ENCODE measurements around the gene SPAG16. TPM values are rescaled to one million over a fixed set of nuclear protein-coding genes. Genes with fewer than 3 reads are reported as not detected.
A peak's percentile ranks its signal among the peaks of the same experiment; 100 is the strongest.

Gene SPAG16
- total and polyA plus RNA-seq, 8 donors = 11.1 to 47.4 (median 42.3) TPM

- no peaks in the 10 kb centered on the region for H3K36me3 ChIP-seq
- peak; percentile 81 for ATAC-seq
- no peaks in the 10 kb centered on the region for H3K27me3 ChIP-seq
- TF ChIP-seq CTCF (IDR thresholded peaks at IDR 0.05) = peak; percentile 56 to 79
- intact Hi-C loops (cut with DNase I) = no loop called here
- no peak overlapping the region for H3K27ac ChIP-seq
- no peaks in the 10 kb centered on the region for H3K9me3 ChIP-seq
- H3K4me1 ChIP-seq = no peaks in the 10 kb centered on the region
- H3K4me3 ChIP-seq = no peak overlapping the region
- DNase-seq = peak in 1 of 4 donors; percentile 51
These were observed 37.6 kb upstream of the SPAG16 start for GRCh38 chr2:213246497-213247281.

- H3K27me3 ChIP-seq = no peaks in the 10 kb centered on the region
- H3K4me1 ChIP-seq = no peaks in the 10 kb centered on the region
- no peaks in the 10 kb centered on the region for H3K36me3 ChIP-seq
- H3K4me3 ChIP-seq = no peak overlapping the region
- H3K9me3 ChIP-seq = no peaks in the 10 kb centered on the region
- DNase-seq (no peak), ATAC-seq (no peak)
- intact Hi-C loops (cut with DNase I) = no loop called here
- no peak for TF ChIP-seq CTCF (IDR thresholded peaks at IDR 0.05)
- no peak overlapping the region for H3K27ac ChIP-seq
These were observed 36.7 kb upstream of the SPAG16 start for GRCh38 chr2:213247566-213247965.

GRCh38 chr2:213248637-213249036 is 35.6 kb upstream of the SPAG16 start:
- intact Hi-C loops (cut with DNase I) = no loop called here
- no peak for TF ChIP-seq CTCF (IDR thresholded peaks at IDR 0.05)
- DNase-seq (no peak), ATAC-seq (peak; percentile 60)
- H3K9me3 ChIP-seq = no peaks in the 10 kb centered on the region
- H3K27me3 ChIP-seq = no peaks in the 10 kb centered on the region
- no peaks in the 10 kb centered on the region for H3K36me3 ChIP-seq
- H3K27ac ChIP-seq = no peak overlapping the region
- H3K4me3 ChIP-seq = no peak overlapping the region
- no peaks in the 10 kb centered on the region for H3K4me1 ChIP-seq

- Histone ChIP-seq H3K27me3 (no peaks in the 10 kb centered on the region), H3K4me3 (no peak overlapping the region), H3K9me3 (no peaks in the 10 kb centered on the region), H3K36me3 (no peaks in the 10 kb centered on the region), H3K27ac (no peak overlapping the region), H3K4me1 (no peaks in the 10 kb centered on the region)
- DNase-seq = no peak
- no peak for TF ChIP-seq CTCF (IDR thresholded peaks at IDR 0.05)
- no peak for ATAC-seq
- intact Hi-C loops (cut with DNase I) = no loop called here
These were observed 34.8 kb upstream of the SPAG16 start for GRCh38 chr2:213249502-213249901.

GRCh38 chr2:213251618-213252017 is 32.6 kb upstream of the SPAG16 start:
- peak; percentile 44 to 66 for TF ChIP-seq CTCF (IDR thresholded peaks at IDR 0.05)
- no peaks in the 10 kb centered on the region for H3K36me3 ChIP-seq
- peak; percentile 75 for ATAC-seq
- H3K27ac ChIP-seq = no peak overlapping the region
- H3K4me3 ChIP-seq = no peak overlapping the region
- no peaks in the 10 kb centered on the region for H3K27me3 ChIP-seq
- DNase-seq = peak in 2 of 4 donors; percentile 57 to 67
- intact Hi-C loops (cut with DNase I) = loop anchor here in 1 of 2 donors (10.0 kb wide), 1 partner anchor 623 kb away; no protein-coding TSS in a partner anchor
- no peaks in the 10 kb centered on the region for H3K4me1 ChIP-seq
- H3K9me3 ChIP-seq = no peaks in the 10 kb centered on the region
